ENCODE data around the gene MGAT5B.

DNA sequence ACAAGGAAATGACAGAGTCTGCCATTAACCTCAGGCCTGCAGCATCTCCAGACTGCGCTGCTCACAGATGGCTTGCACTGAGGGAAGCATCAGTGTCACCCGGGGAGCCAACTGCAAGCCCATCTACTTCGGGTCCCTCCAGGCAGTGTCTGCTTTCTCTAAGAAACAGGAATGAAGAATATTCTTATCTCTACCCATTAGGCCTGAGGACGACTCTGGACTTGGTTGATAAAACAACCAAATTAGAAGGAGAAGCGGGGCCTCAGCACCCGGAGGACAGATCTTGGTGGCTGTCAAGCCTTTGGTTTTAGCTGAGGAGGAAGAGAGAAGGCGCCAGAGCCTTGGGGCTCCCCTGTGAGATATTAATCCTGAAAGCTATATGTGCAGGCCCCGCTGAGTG lies 19.5 kb upstream of the MGAT5B start:
- TF ChIP-seq EZH2 (IDR thresholded peaks at IDR 0.05; ENCODE audit: low read depth), result no peak
- TF ChIP-seq, protein P1, sequence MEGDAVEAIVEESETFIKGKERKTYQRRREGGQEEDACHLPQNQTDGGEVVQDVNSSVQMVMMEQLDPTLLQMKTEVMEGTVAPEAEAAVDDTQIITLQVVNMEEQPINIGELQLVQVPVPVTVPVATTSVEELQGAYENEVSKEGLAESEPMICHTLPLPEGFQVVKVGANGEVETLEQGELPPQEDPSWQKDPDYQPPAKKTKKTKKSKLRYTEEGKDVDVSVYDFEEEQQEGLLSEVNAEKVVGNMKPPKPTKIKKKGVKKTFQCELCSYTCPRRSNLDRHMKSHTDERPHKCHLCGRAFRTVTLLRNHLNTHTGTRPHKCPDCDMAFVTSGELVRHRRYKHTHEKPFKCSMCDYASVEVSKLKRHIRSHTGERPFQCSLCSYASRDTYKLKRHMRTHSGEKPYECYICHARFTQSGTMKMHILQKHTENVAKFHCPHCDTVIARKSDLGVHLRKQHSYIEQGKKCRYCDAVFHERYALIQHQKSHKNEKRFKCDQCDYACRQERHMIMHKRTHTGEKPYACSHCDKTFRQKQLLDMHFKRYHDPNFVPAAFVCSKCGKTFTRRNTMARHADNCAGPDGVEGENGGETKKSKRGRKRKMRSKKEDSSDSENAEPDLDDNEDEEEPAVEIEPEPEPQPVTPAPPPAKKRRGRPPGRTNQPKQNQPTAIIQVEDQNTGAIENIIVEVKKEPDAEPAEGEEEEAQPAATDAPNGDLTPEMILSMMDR (conservative IDR thresholded peaks at IDR 0.05), result no peak

All from PC-9 (cell line).